ENCODE results near the gene MTUS2.

DNA sequence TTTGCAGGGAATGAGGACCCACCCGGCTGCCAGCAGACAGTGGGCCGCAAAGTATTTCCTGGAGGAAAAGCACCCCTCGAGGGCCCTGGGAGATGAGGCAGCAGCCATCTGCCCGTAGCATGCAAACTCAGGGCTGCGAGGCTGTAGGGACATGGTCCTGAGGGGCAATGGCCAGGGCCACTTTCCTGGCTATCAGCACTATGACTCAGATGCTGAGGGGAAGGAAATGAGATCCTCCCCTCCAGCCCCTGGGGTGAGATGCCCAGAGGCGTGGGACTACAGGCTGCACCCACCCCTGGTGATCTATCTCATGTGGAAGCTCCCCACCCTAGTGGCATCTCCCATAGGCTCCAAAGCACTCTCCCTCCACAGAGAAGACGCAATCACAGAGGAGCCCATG lies 695.2 kb downstream of the MTUS2 start:
- no peak for TF ChIP-seq EP300 (IDR thresholded peaks at IDR 0.05)
- TF ChIP-seq POLR2AphosphoS5 (IDR thresholded peaks at IDR 0.05): no peak
- TF ChIP-seq, protein P1, sequence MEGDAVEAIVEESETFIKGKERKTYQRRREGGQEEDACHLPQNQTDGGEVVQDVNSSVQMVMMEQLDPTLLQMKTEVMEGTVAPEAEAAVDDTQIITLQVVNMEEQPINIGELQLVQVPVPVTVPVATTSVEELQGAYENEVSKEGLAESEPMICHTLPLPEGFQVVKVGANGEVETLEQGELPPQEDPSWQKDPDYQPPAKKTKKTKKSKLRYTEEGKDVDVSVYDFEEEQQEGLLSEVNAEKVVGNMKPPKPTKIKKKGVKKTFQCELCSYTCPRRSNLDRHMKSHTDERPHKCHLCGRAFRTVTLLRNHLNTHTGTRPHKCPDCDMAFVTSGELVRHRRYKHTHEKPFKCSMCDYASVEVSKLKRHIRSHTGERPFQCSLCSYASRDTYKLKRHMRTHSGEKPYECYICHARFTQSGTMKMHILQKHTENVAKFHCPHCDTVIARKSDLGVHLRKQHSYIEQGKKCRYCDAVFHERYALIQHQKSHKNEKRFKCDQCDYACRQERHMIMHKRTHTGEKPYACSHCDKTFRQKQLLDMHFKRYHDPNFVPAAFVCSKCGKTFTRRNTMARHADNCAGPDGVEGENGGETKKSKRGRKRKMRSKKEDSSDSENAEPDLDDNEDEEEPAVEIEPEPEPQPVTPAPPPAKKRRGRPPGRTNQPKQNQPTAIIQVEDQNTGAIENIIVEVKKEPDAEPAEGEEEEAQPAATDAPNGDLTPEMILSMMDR (IDR thresholded peaks at IDR 0.05): no peak
